Measurements from ENCODE around the gene EGR1. TPM values are rescaled to one million over a fixed set of nuclear protein-coding genes. Genes with fewer than 3 reads are reported as not detected.

Gene EGR1
- total and polyA plus RNA-seq, 11 donors: 4.0 to 133 (median 15.3) TPM

GRCh38 chr5:138448481-138449398 is 16.5 kb upstream of the EGR1 start:
- no peak for TF ChIP-seq POLR2A (IDR thresholded peaks at IDR 0.05)
- no peak for TF ChIP-seq CTCF (IDR thresholded peaks at IDR 0.05)
- H3K36me3 ChIP-seq: no peaks in the 10 kb centered on the region
- ATAC-seq (no peak), DNase-seq (no peak)
- H3K4me1 ChIP-seq: peaks cover 0 to 10% (median 7%) of the 10 kb centered on the region in 12 donors
- no peak overlapping the region for H3K27ac ChIP-seq
- H3K9me3 ChIP-seq: no peaks in the 10 kb centered on the region
- WGBS, 4 donors: 78 to 81% (median 79%) methylated on average over 9 of the region's 9 CpGs
- H3K4me3 ChIP-seq: no peak overlapping the region
- intact Hi-C loops (cut with DNase I): loop anchor here in 3 of 10 donors (1.0 to 2.0 kb wide), 2 partner anchors 54 to 55 kb away; no protein-coding TSS in a partner anchor
- no peaks in the 10 kb centered on the region for H3K27me3 ChIP-seq

GRCh38 chr5:138449501-138450239 is 15.6 kb upstream of the EGR1 start:
- intact Hi-C loops (cut with DNase I): loop anchor here (1.0 to 5.0 kb wide), 5 partner anchors 53 to 98 kb away; no protein-coding TSS in a partner anchor

GRCh38 chr5:138450971-138451370 is 14.3 kb upstream of the EGR1 start:
- Histone ChIP-seq H3K4me3 (no peak overlapping the region), H3K9me3 (no peaks in the 10 kb centered on the region), H3K36me3 (no peaks in the 10 kb centered on the region), H3K27me3 (no peaks in the 10 kb centered on the region), H3K27ac (no peak overlapping the region), H3K4me1 (peaks cover 0 to 10% (median 7%) of the 10 kb centered on the region in 12 donors)
- 93 to 97% (median 95%) methylated on average over 5 of the region's 5 CpGs for WGBS, 4 donors
- intact Hi-C loops (cut with DNase I): loop anchor here in 8 of 10 donors (1.0 to 5.0 kb wide), 5 partner anchors 51 to 96 kb away; no protein-coding TSS in a partner anchor
- no peak for ATAC-seq
- DNase-seq: no peak
- TF ChIP-seq POLR2A (IDR thresholded peaks at IDR 0.05): no peak
- TF ChIP-seq CTCF (IDR thresholded peaks at IDR 0.05): no peak

More at GRCh38 chr5:138449501-138450239, 15.6 kb upstream of the EGR1 start:
- ATAC-seq (peak; percentile 83 to 94 (median 92)), DNase-seq (peak; percentile 87 to 92 (median 89))
- Histone ChIP-seq H3K27me3 (no peaks in the 10 kb centered on the region), H3K27ac (no peak overlapping the region), H3K4me3 (peak overlapping the region in 1 of 12 donors; percentile 16), H3K36me3 (no peaks in the 10 kb centered on the region), H3K9me3 (no peaks in the 10 kb centered on the region), H3K4me1 (peaks cover 0 to 10% (median 7%) of the 10 kb centered on the region in 12 donors)
- 14 to 38% (median 15%) methylated on average over 8 to 22 of the region's 22 CpGs for WGBS, 4 donors
- TF ChIP-seq CTCF (IDR thresholded peaks at IDR 0.05) (peak; percentile 93 to 97 (median 96)), POLR2A (IDR thresholded peaks at IDR 0.05) (no peak)
